Stimulated activated CD4-positive, alpha-beta T cell treated with anti-CD3 and anti-CD28 coated beads, TNF-alpha, amount 100 ng/mL, for 4 hours (primary cell): ENCODE data around the gene PTPN11.
"Not testable (repeated sequence)": the region's sequence is repeated elsewhere in the genome, so short reads cannot be mapped to it uniquely, and the experiment has no call there.

Source experiments
- DNase-seq, 3 experiments: peaks; one replicate each; pipeline ENCODE4 v3.0.0-alpha.2; 2020; ENCODE audit warnings: low read depth in 3 of 3

Gene PTPN11

DNA sequence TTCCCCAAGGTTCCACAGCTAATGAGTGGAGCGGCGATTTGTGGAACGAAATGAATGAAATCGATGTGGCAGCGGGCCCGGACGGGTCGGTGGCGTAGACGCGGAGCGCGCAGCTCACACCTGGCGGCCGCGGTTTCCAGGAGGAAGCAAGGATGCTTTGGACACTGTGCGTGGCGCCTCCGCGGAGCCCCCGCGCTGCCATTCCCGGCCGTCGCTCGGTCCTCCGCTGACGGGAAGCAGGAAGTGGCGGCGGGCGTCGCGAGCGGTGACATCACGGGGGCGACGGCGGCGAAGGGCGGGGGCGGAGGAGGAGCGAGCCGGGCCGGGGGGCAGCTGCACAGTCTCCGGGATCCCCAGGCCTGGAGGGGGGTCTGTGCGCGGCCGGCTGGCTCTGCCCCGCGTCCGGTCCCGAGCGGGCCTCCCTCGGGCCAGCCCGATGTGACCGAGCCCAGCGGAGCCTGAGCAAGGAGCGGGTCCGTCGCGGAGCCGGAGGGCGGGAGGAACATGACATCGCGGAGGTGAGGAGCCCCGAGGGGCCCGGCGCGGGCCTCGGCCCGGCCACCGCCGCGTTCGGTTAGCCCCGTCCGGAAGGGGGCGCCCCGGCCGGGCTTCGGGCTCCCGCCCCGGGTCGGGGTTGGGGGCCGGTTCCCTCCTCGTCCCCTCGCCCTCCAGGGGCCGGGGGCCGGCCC, at the start of gene PTPN11:
Gene PTPN11 (plus strand): TSS at position 340 of the 689 bp plus-strand sequence. CDS start 165 bp downstream, at position 505.
- DNase-seq: peak; percentile 81 to 93 (median 86)

GRCh38 chr12:112370199-112370598, 48.5 kb upstream of the PTPN11 start:
- no peak for DNase-seq

DNA sequence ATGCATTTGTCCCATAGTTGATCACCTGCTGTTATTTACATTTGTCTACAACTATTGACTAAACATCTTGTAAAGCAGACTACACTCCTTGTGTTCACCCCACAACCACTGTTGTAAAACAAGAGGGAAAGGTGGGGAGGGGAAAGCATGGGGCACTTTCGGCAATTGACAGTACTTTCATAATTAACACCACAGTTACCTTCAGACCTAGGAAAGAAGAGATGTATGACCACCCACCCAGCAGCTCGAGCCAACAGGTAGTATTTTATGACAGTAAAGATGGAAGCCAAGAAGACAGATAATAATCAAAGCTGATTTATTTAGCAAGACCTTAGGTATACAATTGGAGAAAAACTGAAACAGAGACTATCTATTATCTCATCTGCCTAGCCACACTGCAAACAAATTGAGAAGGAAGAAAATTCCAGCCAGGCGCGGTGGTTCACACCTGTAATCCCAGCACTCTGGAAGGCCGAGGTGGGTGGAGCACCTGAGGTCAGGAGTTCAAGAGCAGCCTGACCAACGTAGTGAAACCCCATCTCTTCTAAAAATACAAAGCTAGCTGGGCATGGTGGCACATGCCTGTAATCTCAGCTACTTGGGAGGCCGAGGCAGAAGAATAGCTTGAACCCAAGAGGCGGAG, 47.8 kb upstream of the PTPN11 start:
- no peak for DNase-seq

DNA sequence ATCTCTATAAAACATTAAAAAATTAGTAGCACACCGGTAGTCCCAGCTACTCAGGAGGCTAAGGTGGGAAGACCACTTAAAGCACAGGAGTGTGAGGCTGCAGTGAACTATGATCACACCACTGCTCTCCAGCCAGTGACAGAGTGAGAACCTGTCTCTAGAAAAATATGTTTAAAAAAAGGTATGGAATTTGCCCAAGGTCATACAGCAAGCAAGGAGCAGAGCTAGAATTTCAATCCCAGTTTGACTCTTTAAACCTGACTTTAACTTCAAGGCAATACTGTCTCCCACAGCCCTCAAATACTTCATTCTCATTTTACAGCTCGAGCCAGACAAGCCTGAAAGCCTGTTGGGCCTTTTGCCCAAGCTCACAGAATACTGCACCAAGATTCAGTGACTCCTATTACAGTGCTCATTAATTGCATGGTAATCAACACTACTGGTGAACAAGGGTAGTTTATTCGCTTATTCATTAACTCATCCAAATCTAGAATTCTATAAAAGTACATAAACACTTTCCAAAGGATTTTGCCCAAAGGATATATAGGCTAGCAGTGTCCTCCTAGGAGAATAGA, 44.5 kb upstream of the PTPN11 start:
- DNase-seq: no peak

DNA sequence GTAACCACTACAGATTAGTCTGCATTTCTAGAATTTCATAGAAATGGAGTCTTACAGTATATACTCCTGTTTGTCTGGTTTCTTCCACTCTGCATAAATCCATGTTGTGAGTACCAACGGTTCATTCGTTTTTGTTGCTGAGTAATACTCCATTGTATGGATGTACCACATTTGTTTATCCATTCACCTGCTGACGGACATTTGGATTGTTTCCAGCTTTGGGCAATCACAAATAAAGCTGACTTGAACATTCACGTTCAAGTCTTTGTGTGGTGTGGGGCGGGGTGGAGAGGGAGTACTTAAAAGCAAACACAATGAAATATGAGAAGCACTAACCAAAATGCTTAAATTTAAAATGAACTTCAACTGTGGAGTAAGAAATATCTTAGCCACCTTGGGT, 43.6 kb upstream of the PTPN11 start:
- DNase-seq: no peak

DNA sequence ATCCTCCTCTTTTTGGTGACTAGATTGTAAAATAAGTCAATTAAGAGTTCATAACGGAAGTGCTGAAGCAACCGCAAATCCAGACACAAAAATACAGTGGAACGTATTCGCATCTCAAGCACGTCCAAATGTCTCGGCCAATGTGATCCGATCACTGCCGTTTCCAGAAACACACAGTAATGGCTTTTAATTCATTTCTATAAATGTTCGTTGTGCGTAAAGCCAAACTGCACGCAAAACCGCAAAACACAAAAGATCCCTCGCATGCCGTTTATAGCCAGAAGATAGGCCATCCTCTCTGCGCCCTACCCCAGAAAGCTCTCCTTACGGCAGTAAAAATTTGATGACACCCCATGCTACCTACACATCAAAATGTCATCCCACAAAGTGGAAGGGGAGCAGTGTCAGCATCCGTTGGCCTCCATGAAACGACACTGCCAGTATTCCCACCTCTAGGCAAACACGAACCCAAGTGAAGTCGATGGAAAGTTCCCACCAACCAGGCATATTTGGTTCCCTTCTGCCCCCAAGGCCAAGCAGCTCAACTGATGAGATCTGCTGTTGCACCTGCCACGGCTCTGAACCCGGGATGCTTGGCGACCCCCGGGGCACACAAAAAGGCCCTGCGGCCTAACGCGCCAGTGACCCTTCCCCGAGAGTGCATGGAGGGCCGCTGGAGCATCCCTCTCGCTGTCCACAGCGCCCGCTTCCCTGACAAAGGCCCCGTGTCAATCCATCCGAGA, 37.9 kb upstream of the PTPN11 start:
- no peak for DNase-seq

GRCh38 chr12:112381406-112381882, 37.3 kb upstream of the PTPN11 start:
- DNase-seq: no peak

GRCh38 chr12:112381883-112382796, 36.6 kb upstream of the PTPN11 start, which contains the start of gene HECTD4:
Gene HECTD4 (minus strand): TSS chr12:112382431. CDS start chr12:112382128, 303 bp downstream.
- DNase-seq: peak; percentile 85 to 95 (median 87)

GRCh38 chr12:112382866-112383265, 35.9 kb upstream of the PTPN11 start:
- no peak for DNase-seq

- DNase-seq: no peak
These were observed 32.0 kb upstream of the PTPN11 start for GRCh38 chr12:112386726-112387125.

- no peak for DNase-seq
These were observed 29.5 kb upstream of the PTPN11 start for GRCh38 chr12:112389228-112389627.

DNA sequence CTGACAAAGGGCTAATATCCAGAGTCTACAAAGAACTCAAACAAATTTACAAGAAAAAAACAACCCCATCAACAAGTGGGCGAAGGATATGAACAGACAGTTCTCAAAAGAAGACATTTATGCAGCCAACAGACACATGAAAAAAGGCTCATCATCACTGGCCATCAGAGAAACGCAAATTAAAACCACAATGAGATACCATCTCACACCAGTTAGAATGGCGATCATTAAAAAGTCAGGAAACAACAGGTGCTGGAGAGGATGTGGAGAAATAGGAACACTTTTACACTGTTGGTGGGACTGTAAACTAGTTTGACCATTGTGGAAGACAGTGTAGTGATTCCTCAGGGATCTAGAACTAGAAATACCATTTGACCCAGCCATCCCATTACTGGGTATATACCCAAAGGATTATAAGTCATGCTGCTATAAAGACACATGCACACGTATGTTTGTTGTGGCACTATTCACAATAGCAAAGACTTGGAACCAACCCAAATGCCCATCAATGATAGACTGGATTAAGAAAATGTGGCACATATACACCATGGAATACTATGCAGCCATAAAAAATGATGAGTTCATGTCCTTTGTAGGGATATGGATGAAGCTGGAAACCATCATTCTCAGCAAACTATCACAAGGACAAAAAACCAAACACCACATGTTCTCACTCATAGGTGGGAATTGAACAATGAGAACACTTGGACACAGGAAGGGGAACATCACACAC, 28.7 kb upstream of the PTPN11 start:
- DNase-seq: not testable (repeated sequence)

DNA sequence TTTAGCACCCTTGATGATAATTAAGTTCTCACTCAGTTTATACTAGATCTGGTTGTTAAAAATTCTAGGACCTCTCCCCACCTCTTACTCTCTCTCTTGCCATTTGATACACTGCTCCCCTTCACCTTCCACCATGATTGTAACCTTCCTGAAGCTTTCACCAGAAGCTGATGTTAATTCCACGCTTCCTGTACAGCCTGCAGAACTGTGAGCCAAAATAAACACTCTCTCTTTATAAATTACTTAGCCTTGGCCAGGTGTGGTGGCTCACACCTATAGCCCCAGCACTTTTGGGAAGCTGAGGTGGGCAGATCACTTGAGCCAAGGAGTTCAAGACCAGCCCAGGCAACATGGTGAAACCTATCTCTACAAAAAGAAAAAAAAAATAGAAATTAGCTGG, 25.4 kb upstream of the PTPN11 start:
- no peak for DNase-seq

- DNase-seq: no peak
These were observed 17.7 kb upstream of the PTPN11 start for GRCh38 chr12:112401054-112401453.

DNA sequence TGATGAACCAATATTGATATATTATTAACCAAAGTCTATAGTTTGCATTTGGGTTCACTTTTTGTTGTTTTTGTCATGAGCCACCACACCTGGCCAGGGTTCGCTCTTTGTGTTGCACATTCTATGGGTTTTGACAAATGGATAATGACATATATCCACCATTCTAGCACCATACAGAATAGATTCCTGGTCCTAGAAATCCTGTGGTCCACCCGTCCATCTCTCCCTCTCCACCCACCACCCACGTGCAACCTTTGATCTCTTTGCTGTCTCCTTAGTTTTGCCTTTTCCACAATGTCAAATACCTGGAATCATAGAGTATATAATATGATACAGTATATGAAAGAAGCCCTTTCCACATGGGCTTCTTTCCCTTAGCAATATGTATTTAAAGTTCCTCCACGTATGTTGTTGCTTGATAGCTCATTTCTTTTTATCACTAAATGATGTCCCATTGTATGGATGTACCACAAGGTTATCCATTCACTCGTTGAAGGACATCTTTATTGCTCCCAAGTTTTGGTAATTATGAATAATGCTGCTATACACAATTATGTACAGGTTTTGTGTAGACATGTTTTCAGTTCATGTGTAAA, 16.7 kb upstream of the PTPN11 start:
- no peak for DNase-seq

- no peak for DNase-seq
These were observed 11.9 kb upstream of the PTPN11 start for GRCh38 chr12:112406519-112407488.

DNA sequence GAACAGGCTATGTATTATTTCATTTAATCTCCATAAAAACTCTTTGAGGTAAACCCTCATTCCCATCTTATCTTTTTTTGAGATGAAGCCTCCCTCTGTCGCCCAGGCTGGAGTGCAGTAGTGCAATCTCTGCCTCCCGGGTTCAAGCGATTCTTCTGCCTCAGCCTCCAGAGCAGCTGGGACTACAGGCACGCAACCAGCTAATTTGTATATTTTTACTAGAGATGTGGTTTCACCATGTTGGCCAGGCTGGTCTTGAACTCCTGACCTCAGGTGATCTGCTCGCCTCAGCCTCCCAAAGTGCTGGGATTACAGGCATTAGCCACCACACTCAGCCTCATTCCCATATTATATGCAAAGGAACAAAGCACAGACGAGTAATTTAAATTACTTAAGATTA, 11.1 kb upstream of the PTPN11 start:
- not testable (repeated sequence) for DNase-seq

- DNase-seq: no peak
These were observed 10.1 kb upstream of the PTPN11 start for GRCh38 chr12:112408621-112409020.
